NCI-H128 (cell line): ENCODE data around the gene AKR1C4.

Experiments used
- DNase-seq: peaks from one replicate; lab custom pipeline; 2025; ENCODE audit not compliant: unreplicated experiment; lab: John Stamatoyannopoulos, UW

The AKR1C4 gene

GRCh38 chr10:5265139-5265538 is 68.5 kb downstream of the AKR1C4 start:
- DNase-seq, result no peak

DNA sequence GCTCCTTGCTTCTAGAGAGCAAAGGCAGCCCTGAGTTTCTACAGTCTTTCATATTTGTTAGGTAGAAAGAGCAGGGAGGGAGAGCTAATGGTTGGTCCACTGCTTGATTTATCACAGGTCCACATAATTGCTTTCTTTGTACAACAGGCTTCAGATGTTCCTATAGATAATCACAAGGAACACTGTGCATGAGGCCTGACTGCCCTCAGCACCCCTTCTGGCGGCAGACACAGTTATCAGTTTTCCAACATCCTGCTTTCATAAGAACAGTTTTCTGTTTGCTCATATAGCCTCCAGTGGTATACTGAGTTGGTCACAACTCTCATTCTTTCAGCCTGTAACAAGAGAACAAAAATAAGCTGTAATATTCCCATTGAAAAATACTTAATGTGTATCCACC is 69.7 kb downstream of the AKR1C4 start:
- no peak for DNase-seq

DNA sequence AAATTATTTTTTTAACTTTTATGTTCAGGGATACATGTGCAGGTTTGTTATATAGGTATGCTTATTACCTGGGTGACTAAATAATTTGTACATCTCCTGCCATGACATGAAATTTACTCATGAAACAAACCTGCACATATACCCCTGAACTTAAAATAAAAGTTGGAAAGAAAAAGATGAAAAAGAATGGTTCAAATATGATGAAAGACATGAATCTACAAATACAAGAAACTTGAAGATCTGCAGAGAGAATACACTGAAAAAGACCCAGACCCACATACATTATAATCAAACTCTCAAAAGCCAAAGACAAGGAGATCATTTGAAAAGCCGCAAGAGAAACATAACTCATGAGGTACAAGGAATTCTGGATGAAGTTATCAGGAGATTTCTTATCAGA is 70.2 kb downstream of the AKR1C4 start:
- DNase-seq, result no peak

DNA sequence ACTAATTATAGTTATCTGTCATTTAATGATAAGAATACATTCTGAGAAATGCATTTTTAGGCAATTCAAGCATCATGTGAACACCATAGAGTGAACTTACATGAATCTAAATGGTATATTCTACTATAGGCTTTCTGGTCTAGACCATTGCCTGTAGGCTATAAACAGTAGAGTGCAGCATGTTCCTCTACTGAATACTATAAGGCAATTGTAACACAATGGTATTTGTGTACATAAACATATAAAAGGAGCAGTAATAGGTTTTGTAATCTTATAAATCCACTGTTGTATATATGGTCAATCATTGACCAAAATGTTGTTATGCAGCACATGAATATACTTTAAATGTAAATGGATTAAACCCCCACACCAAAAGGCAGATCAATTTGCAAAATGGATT is 71.6 kb downstream of the AKR1C4 start:
- DNase-seq, result no peak
